ENCODE measurements around the gene C10orf120.

Gene C10orf120

DNA sequence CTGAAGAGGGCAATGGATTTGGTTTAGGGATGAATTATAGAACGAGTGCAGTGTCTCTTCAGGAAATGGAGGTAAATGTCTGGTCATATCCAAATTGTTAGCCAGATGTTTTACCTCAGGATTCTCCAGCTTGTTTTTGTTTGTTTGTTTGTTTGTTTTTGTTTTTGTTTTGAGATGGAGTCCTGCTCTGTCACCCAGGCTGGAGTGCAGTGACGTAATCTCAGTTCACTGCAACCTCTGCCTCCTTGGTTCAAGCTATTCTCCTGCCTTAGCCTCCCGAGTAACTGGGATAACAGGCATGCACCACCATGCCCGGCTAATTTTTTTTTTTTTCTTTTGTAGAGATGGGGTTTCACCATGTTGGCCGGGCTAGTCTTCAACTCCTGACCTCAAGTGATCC, 6.9 kb downstream of the C10orf120 start:
- H3K36me3 ChIP-seq (ENCODE audit: control insufficient read depth, insufficient read depth, low read length), result no peaks in the 10 kb centered on the region
- H3K27me3 ChIP-seq (replicated peaks; ENCODE audit: control insufficient read depth, insufficient read depth, low read length), result no peaks in the 10 kb centered on the region
- DNase-seq (ENCODE audit: extremely low read depth, insufficient read length), result no peak
- TF ChIP-seq, protein P1, sequence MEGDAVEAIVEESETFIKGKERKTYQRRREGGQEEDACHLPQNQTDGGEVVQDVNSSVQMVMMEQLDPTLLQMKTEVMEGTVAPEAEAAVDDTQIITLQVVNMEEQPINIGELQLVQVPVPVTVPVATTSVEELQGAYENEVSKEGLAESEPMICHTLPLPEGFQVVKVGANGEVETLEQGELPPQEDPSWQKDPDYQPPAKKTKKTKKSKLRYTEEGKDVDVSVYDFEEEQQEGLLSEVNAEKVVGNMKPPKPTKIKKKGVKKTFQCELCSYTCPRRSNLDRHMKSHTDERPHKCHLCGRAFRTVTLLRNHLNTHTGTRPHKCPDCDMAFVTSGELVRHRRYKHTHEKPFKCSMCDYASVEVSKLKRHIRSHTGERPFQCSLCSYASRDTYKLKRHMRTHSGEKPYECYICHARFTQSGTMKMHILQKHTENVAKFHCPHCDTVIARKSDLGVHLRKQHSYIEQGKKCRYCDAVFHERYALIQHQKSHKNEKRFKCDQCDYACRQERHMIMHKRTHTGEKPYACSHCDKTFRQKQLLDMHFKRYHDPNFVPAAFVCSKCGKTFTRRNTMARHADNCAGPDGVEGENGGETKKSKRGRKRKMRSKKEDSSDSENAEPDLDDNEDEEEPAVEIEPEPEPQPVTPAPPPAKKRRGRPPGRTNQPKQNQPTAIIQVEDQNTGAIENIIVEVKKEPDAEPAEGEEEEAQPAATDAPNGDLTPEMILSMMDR (IDR thresholded peaks at IDR 0.05; ENCODE audit: insufficient read depth, low read length, poor library complexity, severe bottlenecking), result no peak
- no peak overlapping the region for H3K4me3 ChIP-seq (replicated peaks; ENCODE audit: low read depth, low read length)

- Histone ChIP-seq H3K27me3 (replicated peaks; ENCODE audit: control insufficient read depth, insufficient read depth, low read length) (no peaks in the 10 kb centered on the region; the same call in 1 of the 2 replicates), H3K4me3 (replicated peaks; ENCODE audit: low read depth, low read length) (no peak overlapping the region), H3K36me3 (ENCODE audit: control insufficient read depth, insufficient read depth, low read length) (no peaks in the 10 kb centered on the region)
- DNase-seq (ENCODE audit: extremely low read depth, insufficient read length), result no peak
- TF ChIP-seq, protein P1 (IDR thresholded peaks at IDR 0.05; ENCODE audit: insufficient read depth, low read length, poor library complexity, severe bottlenecking), result no peak
Observed at GRCh38 chr10:122689146-122689820, 10.4 kb downstream of the C10orf120 start.

GRCh38 chr10:122688293-122688989, 11.2 kb downstream of the C10orf120 start:
- DNase-seq (ENCODE audit: extremely low read depth, insufficient read length), result no peak
- Histone ChIP-seq H3K36me3 (ENCODE audit: control insufficient read depth, insufficient read depth, low read length) (no peaks in the 10 kb centered on the region), H3K4me3 (replicated peaks; ENCODE audit: low read depth, low read length) (no peak overlapping the region), H3K27me3 (replicated peaks; ENCODE audit: control insufficient read depth, insufficient read depth, low read length) (no peaks in the 10 kb centered on the region; the same call in 1 of the 2 replicates)
- TF ChIP-seq, protein P1 (IDR thresholded peaks at IDR 0.05; ENCODE audit: insufficient read depth, low read length, poor library complexity, severe bottlenecking), result no peak

DNA sequence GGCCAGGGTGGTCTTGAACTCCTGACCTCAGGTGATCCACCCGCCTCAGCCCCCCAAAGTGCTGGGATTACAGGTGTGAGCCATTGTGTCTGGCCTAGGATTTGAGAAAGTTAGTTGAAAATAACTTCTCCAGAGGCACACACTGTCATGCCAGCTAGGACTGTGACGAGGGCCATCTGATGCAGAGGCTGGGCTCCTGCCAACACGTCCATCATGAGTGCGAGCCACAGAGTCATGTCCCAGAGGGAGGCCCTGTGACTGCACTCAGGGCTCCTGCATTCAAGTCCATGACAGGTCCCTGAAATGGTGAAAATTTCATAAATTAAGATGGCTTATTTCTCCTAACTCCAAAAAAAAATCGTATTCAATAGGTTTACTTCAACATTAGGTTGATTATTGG, 17.1 kb downstream of the C10orf120 start:
- TF ChIP-seq, protein P1 (IDR thresholded peaks at IDR 0.05; ENCODE audit: insufficient read depth, low read length, poor library complexity, severe bottlenecking), result no peak
- H3K27me3 ChIP-seq (replicated peaks; ENCODE audit: control insufficient read depth, insufficient read depth, low read length), result no peaks in the 10 kb centered on the region; the same call in 1 of the 2 replicates
- DNase-seq (ENCODE audit: extremely low read depth, insufficient read length), result no peak
- H3K4me3 ChIP-seq (replicated peaks; ENCODE audit: low read depth, low read length), result no peak overlapping the region
- H3K36me3 ChIP-seq (ENCODE audit: control insufficient read depth, insufficient read depth, low read length), result no peaks in the 10 kb centered on the region

GRCh38 chr10:122678266-122678665, 21.4 kb downstream of the C10orf120 start:
- DNase-seq (ENCODE audit: extremely low read depth, insufficient read length), result no peak
- no peaks in the 10 kb centered on the region for H3K36me3 ChIP-seq (ENCODE audit: control insufficient read depth, insufficient read depth, low read length)
- H3K4me3 ChIP-seq (replicated peaks; ENCODE audit: low read depth, low read length), result no peak overlapping the region
- no peaks in the 10 kb centered on the region for H3K27me3 ChIP-seq (replicated peaks; ENCODE audit: control insufficient read depth, insufficient read depth, low read length)
- TF ChIP-seq, protein P1 (IDR thresholded peaks at IDR 0.05; ENCODE audit: insufficient read depth, low read length, poor library complexity, severe bottlenecking), result no peak

Data from GM06990 (cell line).